NCI-H524 (cell line): ENCODE data around the gene ARMH3.
"Not testable (repeated sequence)": the region's sequence is repeated elsewhere in the genome, so short reads cannot be mapped to it uniquely, and the experiment has no call there.

Experiments
- DNase-seq, 2 experiments: peaks; one replicate each; lab custom pipeline; 2025; lab: John Stamatoyannopoulos, UW

The ARMH3 gene

GRCh38 chr10:101986624-101986971, 69.4 kb downstream of the ARMH3 start:
- DNase-seq: no peak

DNA sequence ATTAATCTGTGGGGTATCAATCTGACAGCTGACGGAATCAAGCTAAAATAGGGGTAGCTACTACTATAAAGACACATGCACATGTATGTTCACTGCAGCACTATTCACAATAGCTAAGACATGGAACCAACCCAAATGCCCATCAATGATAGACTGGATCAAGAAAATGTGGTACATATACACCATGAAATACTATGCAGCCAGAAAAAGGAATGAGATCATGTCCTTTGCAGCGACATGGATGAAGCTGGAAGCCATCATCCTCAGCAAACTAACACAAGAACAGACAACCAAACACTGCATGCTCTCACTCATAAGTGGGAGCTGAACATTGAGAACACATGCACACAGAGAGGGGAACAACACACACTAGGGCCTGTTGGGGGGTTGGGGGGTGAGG, 75.3 kb downstream of the ARMH3 start:
- not testable (repeated sequence) for DNase-seq

- no peak for DNase-seq
Measured at GRCh38 chr10:101974091-101974971, 81.6 kb downstream of the ARMH3 start.

- DNase-seq: no peak
Measured at GRCh38 chr10:101972761-101973160, 83.2 kb downstream of the ARMH3 start.

DNA sequence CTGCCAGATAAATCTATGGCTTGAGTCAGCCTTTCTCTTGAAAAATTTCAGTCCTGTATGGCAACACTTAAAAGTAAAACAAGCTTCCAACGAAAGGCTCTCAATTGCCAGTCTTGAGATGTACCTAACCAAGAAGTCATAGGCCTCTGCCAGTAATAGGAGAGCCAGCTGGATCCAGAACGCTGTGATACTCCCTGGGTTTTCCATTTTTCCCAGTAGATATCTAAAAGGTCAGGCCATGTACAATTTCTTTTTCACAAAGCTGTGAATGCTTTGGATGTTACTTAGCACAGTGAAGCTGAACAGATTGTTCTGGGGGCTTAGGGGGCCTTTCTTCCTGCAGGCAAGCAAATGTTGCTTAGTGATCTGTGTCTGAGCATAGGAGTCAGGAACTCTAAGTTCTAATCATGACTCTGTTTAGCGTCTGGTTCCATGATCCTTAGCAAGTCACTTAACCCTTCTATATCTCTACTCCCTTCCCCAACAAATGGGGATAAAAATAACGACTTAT, 86.5 kb downstream of the ARMH3 start:
- no peak for DNase-seq

DNA sequence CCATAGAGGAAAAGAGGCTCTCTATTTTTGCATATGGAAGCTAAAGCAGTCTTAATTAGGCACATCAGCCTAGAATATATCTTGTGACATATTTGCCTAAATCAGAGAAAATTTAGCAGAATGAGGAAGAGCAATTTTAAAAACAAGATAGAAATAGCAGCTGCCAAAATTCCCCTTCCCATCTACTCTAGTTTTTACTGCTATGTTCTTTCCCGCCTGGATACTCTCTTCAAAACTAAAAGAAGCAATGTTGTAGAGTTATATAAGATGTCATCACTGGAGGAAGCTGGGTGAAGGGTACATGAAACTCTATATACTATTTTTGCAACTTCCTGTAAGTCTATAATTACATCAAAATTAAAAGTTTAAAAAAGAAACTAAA, 87.0 kb downstream of the ARMH3 start:
- no peak for DNase-seq

DNA sequence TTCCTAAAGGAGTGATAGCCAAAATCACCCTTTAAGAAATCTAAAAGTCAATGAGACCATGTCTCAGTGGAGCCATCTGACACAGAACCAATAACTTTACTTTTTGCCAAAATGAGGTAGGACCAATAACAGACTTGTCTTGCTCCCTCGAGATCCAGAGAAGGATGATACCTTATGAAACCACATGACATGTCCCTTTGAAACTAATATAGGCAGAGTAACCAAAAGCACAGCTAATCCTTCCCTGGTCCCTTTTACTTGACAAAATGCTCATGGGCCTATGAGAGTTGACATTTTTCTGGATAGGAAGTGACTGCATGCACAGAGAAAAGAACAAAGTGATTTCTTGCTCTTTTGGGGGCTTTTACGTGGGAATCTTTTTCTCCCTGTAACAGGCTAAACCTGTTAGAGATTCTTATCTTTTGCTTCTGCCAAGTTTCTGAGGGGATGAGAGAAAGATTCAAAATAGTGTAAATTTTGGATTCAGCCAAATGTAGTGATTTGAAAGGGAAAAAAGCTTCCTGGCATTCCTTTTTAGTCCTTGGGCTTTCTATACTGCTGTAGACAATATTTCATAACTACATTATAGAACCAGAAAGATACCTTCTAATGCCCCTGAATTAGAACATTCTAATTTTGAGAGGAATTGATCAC, 87.6 kb downstream of the ARMH3 start:
- DNase-seq: no peak

DNA sequence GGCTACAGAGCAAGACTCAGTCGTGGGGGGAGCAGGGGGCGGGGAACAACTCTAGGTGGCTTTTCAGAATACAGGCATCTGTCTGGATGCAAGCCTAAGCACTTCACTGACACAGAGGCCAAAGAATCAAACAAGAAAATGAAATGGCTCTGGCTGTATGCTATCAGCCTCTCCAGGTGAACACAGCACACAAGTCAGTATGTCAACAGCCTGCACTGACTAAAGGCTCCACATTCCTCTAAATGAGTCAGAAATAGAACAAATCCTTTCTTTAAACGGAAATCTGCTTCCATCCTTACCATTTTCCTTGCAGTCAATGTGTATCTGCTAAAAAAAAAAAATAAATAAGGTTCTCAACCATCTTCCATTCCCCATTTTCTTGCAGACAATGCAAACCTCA, 88.3 kb downstream of the ARMH3 start:
- no peak for DNase-seq

- DNase-seq: no peak
Measured at GRCh38 chr10:101967119-101967518, 88.9 kb downstream of the ARMH3 start.

DNA sequence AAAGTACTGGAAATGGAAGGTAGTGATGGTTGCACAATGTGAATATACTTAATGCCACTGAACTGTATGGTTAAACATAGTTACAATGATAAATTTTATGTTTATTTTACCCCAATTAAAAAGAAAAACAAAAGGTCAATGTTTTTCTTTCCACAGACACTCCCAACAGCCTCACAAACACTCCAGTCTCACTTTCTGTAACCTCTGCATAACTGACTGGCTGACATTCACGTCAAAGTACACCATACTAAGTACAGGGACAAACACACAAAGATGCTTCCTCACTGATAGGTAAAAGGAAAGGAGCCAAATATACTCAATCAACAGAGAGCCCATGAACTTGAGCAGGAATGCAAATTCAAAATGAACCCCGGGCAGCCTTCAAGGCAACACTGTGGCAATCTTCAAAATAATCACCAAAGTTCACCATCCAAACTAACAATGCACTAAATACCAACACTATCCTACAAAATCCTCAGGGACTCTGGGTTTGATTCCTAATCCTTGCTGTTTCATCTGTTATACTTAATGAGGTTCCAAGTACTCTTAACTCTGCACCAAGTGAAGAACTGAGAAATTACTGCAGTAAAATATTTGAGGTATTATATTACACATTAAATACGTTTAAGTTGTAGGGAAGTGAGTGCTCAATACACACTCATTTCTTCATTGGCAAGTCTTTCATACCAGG, 90.8 kb downstream of the ARMH3 start:
- DNase-seq: peak; percentile 9 to 20

- DNase-seq: peak in 1 of 2 experiments; percentile 0
Measured at GRCh38 chr10:101961591-101962498, 94.1 kb downstream of the ARMH3 start.

GRCh38 chr10:101960879-101961395, 95.0 kb downstream of the ARMH3 start:
- DNase-seq: no peak

DNA sequence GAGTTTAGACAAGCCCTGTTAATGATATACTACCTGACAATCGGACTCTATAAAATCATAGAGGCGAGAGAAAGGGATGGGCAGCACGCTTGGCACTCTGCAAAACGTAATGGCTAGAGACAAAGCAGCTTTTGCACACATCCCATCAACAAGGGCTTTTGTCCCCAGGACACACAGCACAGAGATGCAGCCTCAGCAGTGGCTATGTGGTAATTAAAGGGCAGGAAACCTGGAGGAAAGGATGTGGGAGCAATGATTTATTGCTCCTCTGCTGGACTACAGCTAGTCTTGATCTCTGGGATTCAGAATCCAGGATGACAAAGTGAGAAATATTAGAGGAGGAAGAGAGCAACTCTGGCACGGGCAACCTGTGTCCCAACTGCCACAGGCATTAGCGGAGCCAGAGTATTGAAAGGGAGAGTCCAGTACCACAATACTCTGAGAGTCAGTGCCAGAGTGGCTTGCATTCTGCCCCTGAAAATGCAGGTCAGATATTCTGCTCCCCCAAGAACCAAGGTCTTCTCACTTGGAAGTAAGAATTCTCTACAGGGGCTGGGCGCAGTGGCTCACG, 96.5 kb downstream of the ARMH3 start:
- no peak for DNase-seq

DNA sequence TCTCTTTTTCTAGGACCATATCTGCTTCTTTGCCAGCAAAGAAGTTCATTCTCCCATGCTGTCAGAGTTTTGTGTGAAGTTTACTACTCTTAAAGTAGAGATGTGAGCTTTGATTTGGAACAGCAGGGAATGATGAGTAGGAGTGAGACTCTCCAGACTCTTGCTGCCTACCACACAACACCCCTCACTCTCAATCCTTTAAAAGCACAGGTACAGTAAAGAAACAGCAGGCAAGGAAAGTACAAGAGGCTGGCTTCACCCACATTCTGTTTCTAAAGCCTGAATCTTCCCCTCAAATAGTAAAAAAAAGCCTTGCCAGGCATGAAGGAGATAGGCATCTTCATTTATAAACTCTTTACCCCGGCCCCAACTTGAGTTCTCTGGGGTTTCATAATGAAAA, 97.3 kb downstream of the ARMH3 start:
- DNase-seq: no peak

- no peak for DNase-seq
Measured at GRCh38 chr10:101956898-101957297, 99.1 kb downstream of the ARMH3 start.

DNA sequence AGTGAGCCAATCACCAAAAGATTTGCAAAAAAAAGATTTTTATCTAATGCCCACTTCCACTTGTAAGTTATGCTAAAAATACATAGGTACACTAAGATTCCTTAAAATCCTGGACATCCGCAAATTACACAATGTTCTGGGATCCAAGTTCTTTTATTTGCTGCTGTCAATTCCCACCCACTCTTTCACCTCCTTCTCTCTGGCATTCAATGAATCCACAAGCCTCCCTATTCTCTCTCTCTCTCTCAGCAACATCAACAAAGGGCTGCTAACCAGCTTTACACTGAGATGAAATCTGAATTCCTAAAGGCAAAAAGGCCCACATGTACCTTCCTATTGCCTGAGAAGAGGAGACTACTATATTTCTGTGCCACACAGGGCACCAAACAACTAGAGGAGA, 99.9 kb downstream of the ARMH3 start:
- DNase-seq: no peak

GRCh38 chr10:101952191-101952590, 103.8 kb downstream of the ARMH3 start:
- no peak for DNase-seq

DNA sequence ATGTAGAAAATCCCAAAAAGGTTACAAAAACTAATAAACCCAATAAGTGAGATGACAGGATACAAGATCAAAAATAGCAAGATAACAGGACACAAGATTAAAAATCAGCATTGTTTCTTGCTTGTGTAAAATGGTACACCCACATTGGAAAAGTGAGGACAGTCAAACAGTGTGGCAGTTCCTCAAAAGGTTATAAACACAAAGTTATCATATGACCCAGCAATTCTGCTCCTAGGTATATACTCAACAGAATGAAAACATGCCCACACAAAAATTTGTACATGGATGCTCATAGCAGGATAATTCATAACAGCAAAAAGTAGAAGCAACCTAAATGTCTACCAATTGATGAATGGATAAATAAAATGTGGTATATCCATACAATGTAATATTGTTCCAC, 105.8 kb downstream of the ARMH3 start:
- no peak for DNase-seq

GRCh38 chr10:101941871-101942270, 114.1 kb downstream of the ARMH3 start:
- DNase-seq: no peak

- no peak for DNase-seq
Measured at GRCh38 chr10:101940916-101941315, 115.1 kb downstream of the ARMH3 start.

- no peak for DNase-seq
Measured at GRCh38 chr10:101939729-101940128, 116.2 kb downstream of the ARMH3 start.
